ENCODE measurements around the gene NPIPB2. TPM values are rescaled to one million over a fixed set of nuclear protein-coding genes. Genes with fewer than 3 reads are reported as not detected.

The NPIPB2 gene
- total and polyA plus RNA-seq, 2 of the 8 experiments (the other 6 are each of a cell fraction or from before 2014, with no cell fraction given) = 7.5 to 8.3 TPM

GRCh38 chr16:11955713-11956123 is 13.9 kb upstream of the NPIPB2 start:
- no peaks in the 10 kb centered on the region for H3K79me1 ChIP-seq (ENCODE audit: low read depth, low read length)
- H4K20me1 ChIP-seq (replicated peaks in 1 of 2; ENCODE audit: control insufficient read depth in 1 of 2, insufficient read depth in 2 of 2, low read length in 2 of 2) = no peaks in the 10 kb centered on the region
- no peak overlapping the region for H3K4me2 ChIP-seq (ENCODE audit: insufficient read depth in 1 of 2, low read depth in 2 of 2, low read length in 2 of 2)
- H3K18ac ChIP-seq (ENCODE audit: extremely low read depth, low read length) = no peak overlapping the region
- no peaks in the 10 kb centered on the region for H3K79me2 ChIP-seq (ENCODE audit: control insufficient read depth in 1 of 2, insufficient read depth in 2 of 2, low read length in 2 of 2)
- H2BK120ac ChIP-seq (replicated peaks; ENCODE audit: low read depth, low read length) = no peak overlapping the region
- no peak overlapping the region for H3K23ac ChIP-seq (ENCODE audit: insufficient read length)
- no peak overlapping the region for H3K4ac ChIP-seq (replicated peaks; ENCODE audit: insufficient read length, low read depth, low read length)
- no peak overlapping the region for H3K56ac ChIP-seq (replicated peaks; ENCODE audit: insufficient read length, low read depth, low read length)
- no peak overlapping the region for H3K4me3 ChIP-seq (ENCODE audit: extremely low read depth in 1 of 4, insufficient read depth in 2 of 4, low read depth in 3 of 4, low read length in 4 of 4)
- no peak overlapping the region for H2BK12ac ChIP-seq (ENCODE audit: low read depth, low read length)
- no peak overlapping the region for H2AK5ac ChIP-seq (ENCODE audit: low read depth, low read length)
- H3K27me3 ChIP-seq (replicated peaks in 1 of 4; ENCODE audit: control insufficient read depth in 3 of 4, extremely low read depth in 1 of 4, insufficient read depth in 3 of 4, low read length in 3 of 4) = no peaks in the 10 kb centered on the region
- TF ChIP-seq ASH2L (IDR thresholded peaks at IDR 0.05; ENCODE audit: low read length) (no peak), SUZ12 (IDR thresholded peaks at IDR 0.05; ENCODE audit: low read length) (no peak), CBX8 (IDR thresholded peaks at IDR 0.05; ENCODE audit: borderline replicate concordance, low read depth, low read length) (no peak)
- H3K27ac ChIP-seq (ENCODE audit: low read depth, low read length) = no peak overlapping the region
- no peak overlapping the region for H4K91ac ChIP-seq (replicated peaks; ENCODE audit: insufficient read length, low read length)
- H2BK5ac ChIP-seq (ENCODE audit: low read depth, low read length) = no peak overlapping the region
- no peak overlapping the region for H3K14ac ChIP-seq (ENCODE audit: insufficient read length)
- no peaks in the 10 kb centered on the region for H3K4me1 ChIP-seq (replicated peaks in 1 of 4; ENCODE audit: control insufficient read depth in 3 of 4, insufficient read depth in 4 of 4, low read length in 3 of 4)
- no peak overlapping the region for H4K8ac ChIP-seq (ENCODE audit: extremely low read depth, insufficient read depth, low read length)
- no peak for DNase-seq (ENCODE audit: low read depth in 1 of 2, low spot score in 2 of 2)
- ChIA-PET CTCF (ENCODE audit: partially characterized antibody) (no interaction called here), POLR2A (ENCODE audit: partially characterized antibody) (no interaction called here)
- H4K5ac ChIP-seq (ENCODE audit: insufficient read length, low read depth, low read length) = no peak overlapping the region
- H3K36me3 ChIP-seq (ENCODE audit: control insufficient read depth in 2 of 4, insufficient read depth in 4 of 4, low read length in 3 of 4) = no peaks in the 10 kb centered on the region
- H2BK20ac ChIP-seq (ENCODE audit: low read length) = no peak overlapping the region
- no peak overlapping the region; the same call in 1 of the 2 replicates for H2AFZ ChIP-seq (ENCODE audit: low read length)
- H3K23me2 ChIP-seq (ENCODE audit: low read depth, low read length) = peaks cover 1% of the 10 kb centered on the region; the same call in 1 of the 2 replicates
- H2BK15ac ChIP-seq (ENCODE audit: low read length) = no peak overlapping the region
- no peak for FAIRE-seq
- H3K9ac ChIP-seq (replicated peaks in 1 of 4; ENCODE audit: extremely low read depth in 1 of 4, low read depth in 3 of 4, low read length in 3 of 4) = no peak overlapping the region
- 82% methylated on average over 8 of the region's 8 CpGs; no CpG with 5 or more reads in 1 of the 2 experiments for WGBS, 2 experiments (ENCODE audit: extremely low coverage in 1 of 2, insufficient coverage in 1 of 2, insufficient read length in 1 of 2, insufficient replicate concordance in 2 of 2, low coverage in 1 of 2, low lambda C conversion rate in 2 of 2, missing lambda C conversion rate in 1 of 2)
- no peaks in the 10 kb centered on the region for H3K9me3 ChIP-seq (ENCODE audit: insufficient read depth in 2 of 2, low read depth in 1 of 2, low read length in 1 of 2)

Data from H1 (cell line).